Measurements from ENCODE around the gene FUOM.

Gene FUOM

DNA sequence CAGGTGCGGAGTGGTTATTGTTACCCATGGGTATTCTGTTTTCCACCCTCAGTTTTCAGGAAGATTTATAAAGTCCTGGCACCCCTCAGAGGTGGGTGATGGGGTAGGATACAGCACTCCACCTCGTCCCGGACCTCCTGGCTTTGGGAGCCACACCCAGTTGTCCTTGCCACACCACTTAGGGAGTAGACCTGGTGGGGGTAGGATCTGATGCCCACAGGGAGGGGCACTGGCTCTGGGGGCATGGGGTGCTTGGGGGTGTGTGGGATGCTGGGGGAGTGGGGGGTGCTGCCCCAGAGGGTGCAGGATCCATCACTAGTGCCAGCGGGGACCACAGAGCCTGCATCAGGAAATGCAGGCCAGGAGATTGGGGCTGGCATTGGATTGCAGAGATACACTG is 44.6 kb downstream of the FUOM start:
- Histone ChIP-seq H3K36me3 (ENCODE audit: control insufficient read depth, insufficient read depth, low read length) (peaks cover 31% of the 10 kb centered on the region), H3K4me3 (ENCODE audit: low read depth, low read length) (no peak overlapping the region), H3K9me3 (ENCODE audit: control insufficient read depth, insufficient read depth, low read depth, low read length) (no peaks in the 10 kb centered on the region), H3K27ac (ENCODE audit: low read depth, low read length) (no peak overlapping the region), H3K9ac (ENCODE audit: low read length) (no peak overlapping the region), H3K4me1 (ENCODE audit: control insufficient read depth, insufficient read depth, low read length) (0 out of 2 replicates have a peak, but pooled peaks cover 5% of the 10 kb centered on the region), H3K27me3 (ENCODE audit: control insufficient read depth, insufficient read depth, low read length) (no peaks in the 10 kb centered on the region)

GRCh38 chr10:133312769-133313145 is 45.1 kb downstream of the FUOM start:
- Histone ChIP-seq H3K27me3 (ENCODE audit: control insufficient read depth, insufficient read depth, low read length) (no peaks in the 10 kb centered on the region), H3K27ac (ENCODE audit: low read depth, low read length) (no peak overlapping the region), H3K4me1 (ENCODE audit: control insufficient read depth, insufficient read depth, low read length) (0 out of 2 replicates have a peak, but pooled peaks cover 7% of the 10 kb centered on the region), H3K9ac (ENCODE audit: low read length) (no peak overlapping the region), H3K9me3 (ENCODE audit: control insufficient read depth, insufficient read depth, low read depth, low read length) (no peaks in the 10 kb centered on the region), H3K4me3 (ENCODE audit: low read depth, low read length) (no peak overlapping the region), H3K36me3 (ENCODE audit: control insufficient read depth, insufficient read depth, low read length) (peaks cover 31% of the 10 kb centered on the region)

DNA sequence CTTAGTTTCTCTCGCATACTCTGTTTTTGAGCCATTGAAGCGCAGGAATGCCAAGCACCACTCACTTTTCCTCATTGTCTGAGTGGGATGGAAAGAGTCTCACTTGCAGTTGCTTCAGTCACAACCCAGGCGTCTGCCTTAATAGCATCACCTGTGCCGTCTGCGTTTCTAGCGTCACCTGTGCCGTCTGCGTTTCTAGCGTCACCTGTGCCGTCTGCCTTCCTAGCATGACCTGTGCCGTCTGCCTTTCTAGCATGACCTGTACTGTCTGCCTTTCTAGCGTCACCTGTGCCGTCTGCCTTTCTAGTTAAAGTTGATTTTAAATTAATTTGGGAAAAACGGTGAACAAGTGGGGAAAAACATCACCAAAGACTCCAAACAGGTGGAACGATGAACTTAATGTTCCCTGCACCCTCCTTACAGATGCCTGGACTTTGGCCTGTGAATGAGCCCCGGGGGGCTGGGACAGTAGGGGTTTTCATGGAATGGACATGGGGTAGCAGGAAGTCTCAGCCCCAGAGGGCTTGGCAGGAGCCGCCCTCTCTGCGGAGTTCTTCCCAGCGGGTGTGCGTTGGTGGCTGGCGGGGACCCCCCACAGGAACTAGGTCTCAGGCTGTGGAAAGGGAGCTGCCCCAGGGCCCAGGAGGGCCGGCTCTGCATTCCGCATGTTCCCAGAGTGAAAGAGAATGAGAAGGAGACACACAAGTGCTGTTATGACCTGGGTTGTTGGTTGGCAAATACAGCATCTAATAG is 45.6 kb downstream of the FUOM start:
- H3K9ac ChIP-seq (ENCODE audit: low read length): no peak overlapping the region
- H3K4me3 ChIP-seq (ENCODE audit: low read depth, low read length): no peak overlapping the region
- H3K36me3 ChIP-seq (ENCODE audit: control insufficient read depth, insufficient read depth, low read length): peaks cover 31% of the 10 kb centered on the region
- no peaks in the 10 kb centered on the region for H3K27me3 ChIP-seq (ENCODE audit: control insufficient read depth, insufficient read depth, low read length)
- peaks cover 13% of the 10 kb centered on the region for H3K4me1 ChIP-seq (ENCODE audit: control insufficient read depth, insufficient read depth, low read length)
- no peaks in the 10 kb centered on the region for H3K9me3 ChIP-seq (ENCODE audit: control insufficient read depth, insufficient read depth, low read depth, low read length)
- no peak overlapping the region for H3K27ac ChIP-seq (ENCODE audit: low read depth, low read length)

DNA sequence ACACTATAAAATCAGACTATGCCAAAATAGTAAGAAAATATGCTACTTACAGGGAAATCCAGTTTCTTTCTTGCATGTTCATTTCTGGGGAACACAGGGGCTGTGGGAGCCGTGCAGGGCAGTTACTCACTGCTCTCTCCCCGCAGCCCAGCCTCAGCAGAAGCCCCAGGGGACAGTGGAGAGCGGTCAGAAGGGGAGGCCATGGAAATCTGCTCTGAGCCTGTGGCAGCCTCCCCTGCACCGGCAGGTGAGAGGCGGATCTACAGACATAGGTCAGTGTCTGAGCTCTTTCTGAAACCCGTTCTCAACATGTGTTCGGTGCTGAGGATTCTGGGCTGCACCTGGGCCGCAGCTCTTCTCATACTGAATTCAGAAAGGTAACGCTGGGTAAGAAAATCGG is 46.2 kb downstream of the FUOM start:
- Histone ChIP-seq H3K4me1 (ENCODE audit: control insufficient read depth, insufficient read depth, low read length) (peaks cover 16% of the 10 kb centered on the region), H3K36me3 (ENCODE audit: control insufficient read depth, insufficient read depth, low read length) (peaks cover 31% of the 10 kb centered on the region), H3K4me3 (ENCODE audit: low read depth, low read length) (no peak overlapping the region), H3K27ac (ENCODE audit: low read depth, low read length) (no peak overlapping the region), H3K9ac (ENCODE audit: low read length) (no peak overlapping the region), H3K9me3 (ENCODE audit: control insufficient read depth, insufficient read depth, low read depth, low read length) (no peaks in the 10 kb centered on the region), H3K27me3 (ENCODE audit: control insufficient read depth, insufficient read depth, low read length) (no peaks in the 10 kb centered on the region)

GRCh38 chr10:133310789-133311188 is 47.0 kb downstream of the FUOM start:
- H3K4me3 ChIP-seq (ENCODE audit: low read depth, low read length): no peak overlapping the region
- no peak overlapping the region for H3K27ac ChIP-seq (ENCODE audit: low read depth, low read length)
- H3K4me1 ChIP-seq (ENCODE audit: control insufficient read depth, insufficient read depth, low read length): peaks cover 16% of the 10 kb centered on the region
- no peaks in the 10 kb centered on the region for H3K9me3 ChIP-seq (ENCODE audit: control insufficient read depth, insufficient read depth, low read depth, low read length)
- peaks cover 31% of the 10 kb centered on the region for H3K36me3 ChIP-seq (ENCODE audit: control insufficient read depth, insufficient read depth, low read length)
- no peaks in the 10 kb centered on the region for H3K27me3 ChIP-seq (ENCODE audit: control insufficient read depth, insufficient read depth, low read length)
- H3K9ac ChIP-seq (ENCODE audit: low read length): no peak overlapping the region

GRCh38 chr10:133310399-133310755 is 47.4 kb downstream of the FUOM start:
- Histone ChIP-seq H3K4me3 (ENCODE audit: low read depth, low read length) (no peak overlapping the region), H3K27ac (ENCODE audit: low read depth, low read length) (no peak overlapping the region), H3K36me3 (ENCODE audit: control insufficient read depth, insufficient read depth, low read length) (peaks cover 31% of the 10 kb centered on the region), H3K9me3 (ENCODE audit: control insufficient read depth, insufficient read depth, low read depth, low read length) (no peaks in the 10 kb centered on the region), H3K27me3 (ENCODE audit: control insufficient read depth, insufficient read depth, low read length) (no peaks in the 10 kb centered on the region), H3K4me1 (ENCODE audit: control insufficient read depth, insufficient read depth, low read length) (peaks cover 16% of the 10 kb centered on the region), H3K9ac (ENCODE audit: low read length) (no peak overlapping the region)

DNA sequence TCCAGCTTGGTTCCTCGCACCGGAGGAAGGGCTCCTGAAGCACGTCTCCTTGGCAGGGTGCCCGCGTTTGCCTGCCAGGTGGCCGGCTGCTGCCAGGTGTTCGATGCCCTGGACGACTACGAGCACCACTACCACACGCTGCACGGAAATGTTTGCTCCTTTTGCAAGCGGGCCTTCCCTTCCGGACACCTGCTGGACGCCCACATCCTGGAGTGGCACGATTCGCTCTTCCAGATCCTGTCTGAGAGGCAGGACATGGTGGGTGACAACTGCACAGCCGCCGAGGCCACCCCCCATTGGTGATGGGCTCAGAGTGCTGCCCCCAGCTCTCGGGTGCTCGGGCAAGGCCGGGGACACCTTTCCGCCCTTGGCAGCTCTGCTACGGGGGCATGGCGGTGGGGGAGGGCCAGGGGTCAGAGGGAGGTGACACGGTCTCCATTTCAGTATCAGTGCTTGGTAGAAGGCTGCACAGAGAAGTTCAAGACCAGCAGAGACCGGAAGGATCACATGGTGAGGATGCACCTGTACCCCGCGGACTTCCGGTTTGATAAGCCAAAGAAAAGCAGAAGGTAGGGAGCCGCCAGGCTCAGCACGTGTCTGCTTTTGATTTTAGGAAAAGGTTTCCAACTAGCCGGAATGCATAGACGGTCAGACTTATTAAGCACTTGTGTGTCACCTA is 48.0 kb downstream of the FUOM start:
- Histone ChIP-seq H3K4me1 (ENCODE audit: control insufficient read depth, insufficient read depth, low read length) (peaks cover 16% of the 10 kb centered on the region), H3K9me3 (ENCODE audit: control insufficient read depth, insufficient read depth, low read depth, low read length) (no peaks in the 10 kb centered on the region), H3K4me3 (ENCODE audit: low read depth, low read length) (peak overlapping the region; percentile 73), H3K36me3 (ENCODE audit: control insufficient read depth, insufficient read depth, low read length) (peaks cover 31% of the 10 kb centered on the region), H3K27me3 (ENCODE audit: control insufficient read depth, insufficient read depth, low read length) (no peaks in the 10 kb centered on the region), H3K27ac (ENCODE audit: low read depth, low read length) (no peak overlapping the region), H3K9ac (ENCODE audit: low read length) (no peak overlapping the region)

GRCh38 chr10:133309100-133309719 is 48.6 kb downstream of the FUOM start:
- H3K27ac ChIP-seq (ENCODE audit: low read depth, low read length): peak overlapping the region; percentile 97
- H3K36me3 ChIP-seq (ENCODE audit: control insufficient read depth, insufficient read depth, low read length): peaks cover 31% of the 10 kb centered on the region
- no peaks in the 10 kb centered on the region for H3K27me3 ChIP-seq (ENCODE audit: control insufficient read depth, insufficient read depth, low read length)
- H3K9me3 ChIP-seq (ENCODE audit: control insufficient read depth, insufficient read depth, low read depth, low read length): no peaks in the 10 kb centered on the region
- H3K9ac ChIP-seq (ENCODE audit: low read length): peak overlapping the region; percentile 95
- H3K4me1 ChIP-seq (ENCODE audit: control insufficient read depth, insufficient read depth, low read length): peaks cover 16% of the 10 kb centered on the region
- peak overlapping the region; percentile 73 for H3K4me3 ChIP-seq (ENCODE audit: low read depth, low read length)

DNA sequence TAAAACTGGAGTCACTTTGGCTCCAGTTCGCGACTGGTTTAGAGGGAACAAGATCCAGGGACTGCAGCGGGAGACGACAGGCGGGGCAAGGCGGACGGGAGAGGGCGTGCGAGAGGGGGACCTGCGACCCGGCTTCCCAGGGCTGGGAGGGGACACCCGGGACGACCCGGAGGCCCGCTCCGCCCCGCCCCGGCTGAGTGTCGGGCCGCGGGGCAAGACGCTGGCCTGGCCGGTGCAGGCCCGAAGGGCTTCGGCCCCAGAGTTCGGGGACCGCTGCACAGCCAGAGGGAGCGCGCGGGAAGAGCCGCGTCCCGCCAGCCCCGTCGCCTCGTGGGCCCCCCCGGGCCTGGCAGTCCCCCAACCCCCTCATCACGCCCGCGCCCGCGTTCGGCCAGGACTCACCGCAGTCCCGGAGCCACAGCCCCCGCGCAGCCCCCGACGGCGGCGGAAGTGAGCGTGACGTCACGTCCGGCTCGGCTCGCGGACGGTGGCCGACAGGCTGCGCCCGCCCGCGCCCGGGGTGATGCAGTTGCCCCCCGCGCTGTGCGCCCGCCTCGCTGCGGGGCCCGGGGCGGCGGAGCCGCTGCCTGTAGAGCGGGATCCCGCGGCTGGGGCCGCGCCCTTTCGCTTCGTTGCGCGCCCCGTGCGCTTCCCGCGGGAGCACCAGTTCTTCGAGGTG is 49.3 kb downstream of the FUOM start, which contains the start of the genes TUBGCP2 and ZNF511:
TUBGCP2 (minus strand) TSS at position 452 of the 679 bp plus-strand sequence. CDS start 5,931 bp downstream, outside the sequence.
ZNF511 (plus strand) TSS at position 494 of the 679 bp plus-strand sequence; CDS start at position 524, 30 bp downstream.
- H3K4me1 ChIP-seq (ENCODE audit: control insufficient read depth, insufficient read depth, low read length): peaks cover 16% of the 10 kb centered on the region
- H3K27me3 ChIP-seq (ENCODE audit: control insufficient read depth, insufficient read depth, low read length): no peaks in the 10 kb centered on the region
- peak within 1 kb of the TSS; percentile 97 for H3K27ac ChIP-seq (ENCODE audit: low read depth, low read length)
- peak within 1 kb of the TSS; percentile 95 for H3K9ac ChIP-seq (ENCODE audit: low read length)
- H3K4me3 ChIP-seq (ENCODE audit: low read depth, low read length): peak within 1 kb of the TSS; percentile 73
- peaks cover 31% of the 10 kb centered on the region for H3K36me3 ChIP-seq (ENCODE audit: control insufficient read depth, insufficient read depth, low read length)
- no peaks in the 10 kb centered on the region for H3K9me3 ChIP-seq (ENCODE audit: control insufficient read depth, insufficient read depth, low read depth, low read length)

DNA sequence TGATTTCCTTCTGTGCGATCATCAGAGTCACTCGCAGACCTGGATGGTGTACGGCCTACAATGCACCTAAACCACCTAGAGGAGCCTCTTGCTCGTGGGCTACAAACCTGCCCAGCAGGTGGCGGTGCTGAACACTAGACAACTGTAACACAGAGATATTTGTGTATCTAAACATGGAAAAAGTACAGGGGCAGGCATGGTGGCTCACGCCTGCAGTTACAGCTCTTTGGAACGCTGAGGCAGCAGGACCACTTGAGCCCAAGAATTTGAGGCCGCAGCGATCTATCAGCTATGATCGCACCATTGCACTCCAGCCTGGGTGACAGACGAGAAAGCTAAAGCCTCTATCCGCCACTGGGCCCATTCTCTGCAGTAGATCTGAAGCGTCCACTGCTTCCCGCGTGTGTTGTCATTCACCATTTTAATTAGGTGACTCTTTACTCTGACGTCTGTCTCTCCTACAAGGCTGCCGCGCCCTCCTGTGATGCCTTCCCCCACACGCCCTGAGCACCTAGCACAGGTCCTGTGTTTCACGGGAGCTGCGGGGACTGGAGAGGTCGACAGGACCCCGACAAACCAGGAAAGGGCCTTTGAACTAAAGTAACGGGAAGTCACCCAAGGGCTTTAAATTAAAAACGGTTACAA is 49.9 kb downstream of the FUOM start:
- Histone ChIP-seq H3K4me1 (ENCODE audit: control insufficient read depth, insufficient read depth, low read length) (peaks cover 16% of the 10 kb centered on the region), H3K36me3 (ENCODE audit: control insufficient read depth, insufficient read depth, low read length) (peaks cover 29% of the 10 kb centered on the region), H3K9me3 (ENCODE audit: control insufficient read depth, insufficient read depth, low read depth, low read length) (no peaks in the 10 kb centered on the region), H3K27ac (ENCODE audit: low read depth, low read length) (peak overlapping the region; percentile 97; the same call in 1 of the 2 replicates), H3K9ac (ENCODE audit: low read length) (peak overlapping the region; percentile 95), H3K27me3 (ENCODE audit: control insufficient read depth, insufficient read depth, low read length) (no peaks in the 10 kb centered on the region), H3K4me3 (ENCODE audit: low read depth, low read length) (peak overlapping the region; percentile 73)

Data from HUES6 (cell line).